HG03442 (cell line): ENCODE data around the gene LOXL1.
A peak's percentile ranks its signal among the peaks of the same experiment; 100 is the strongest.

Experiments
- ATAC-seq: cut with Tn5 transposase; IDR thresholded peaks from one replicate; pipeline ENCODE4 v1.9.1; 2021; ENCODE audit warnings: mild to moderate bottlenecking, moderate library complexity; ENCODE audit not compliant: unreplicated experiment

The LOXL1 gene

DNA sequence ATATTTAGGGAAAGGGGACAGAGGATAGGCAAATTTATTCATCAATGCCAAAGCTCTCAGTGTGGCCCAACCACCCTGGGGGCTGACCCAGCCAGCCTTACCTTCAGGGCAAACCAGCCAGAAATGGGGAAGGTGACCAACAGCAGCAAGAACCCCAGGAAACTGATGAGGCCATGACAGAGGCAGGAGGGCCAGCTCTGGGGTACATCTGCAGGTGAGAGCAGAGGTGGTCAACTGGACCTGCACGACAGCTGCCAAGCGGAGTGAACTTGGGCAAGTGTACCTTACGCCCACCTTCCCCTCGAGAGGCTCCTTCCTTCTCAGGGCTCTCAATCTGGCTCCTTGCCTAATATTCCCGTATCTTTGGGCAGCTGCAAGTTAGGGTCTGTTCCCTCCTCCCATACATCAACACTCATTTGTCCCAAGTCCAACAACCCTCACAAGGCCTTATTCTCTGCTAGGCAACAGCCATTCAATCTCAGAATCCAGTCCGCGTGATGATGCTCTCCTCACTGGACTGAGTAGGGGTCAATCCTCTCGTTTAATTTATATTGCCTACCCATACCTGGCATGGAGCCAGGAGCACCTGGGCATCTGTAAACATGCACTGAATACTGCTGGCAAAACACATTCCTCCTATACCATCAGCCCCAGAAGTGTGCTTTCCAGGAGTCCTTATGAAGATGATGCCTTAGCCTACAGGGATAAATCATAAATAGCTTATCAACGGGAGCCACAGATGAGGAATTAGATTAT is 64.2 kb downstream of the LOXL1 start:
- ATAC-seq = no peak

DNA sequence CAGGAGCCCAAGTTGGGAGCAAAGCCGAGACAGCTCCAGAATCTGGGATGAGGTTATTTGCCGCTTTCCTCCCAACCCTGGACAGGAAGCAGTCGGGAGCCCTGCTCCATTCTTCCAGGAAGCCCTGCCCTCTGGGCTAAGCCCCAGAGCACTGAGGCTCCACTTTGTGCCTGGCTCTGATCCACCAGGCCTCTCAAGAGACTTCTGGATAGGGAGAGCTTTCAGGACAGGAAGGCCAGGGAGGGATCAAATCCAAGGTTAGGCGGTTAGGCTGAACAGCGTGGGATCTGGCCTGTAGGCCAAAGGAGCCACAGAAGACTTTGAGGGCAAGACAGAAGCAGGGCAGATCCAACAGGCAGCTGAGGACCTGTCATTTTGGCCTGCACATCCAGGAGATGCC is 65.0 kb downstream of the LOXL1 start:
- ATAC-seq = no peak

DNA sequence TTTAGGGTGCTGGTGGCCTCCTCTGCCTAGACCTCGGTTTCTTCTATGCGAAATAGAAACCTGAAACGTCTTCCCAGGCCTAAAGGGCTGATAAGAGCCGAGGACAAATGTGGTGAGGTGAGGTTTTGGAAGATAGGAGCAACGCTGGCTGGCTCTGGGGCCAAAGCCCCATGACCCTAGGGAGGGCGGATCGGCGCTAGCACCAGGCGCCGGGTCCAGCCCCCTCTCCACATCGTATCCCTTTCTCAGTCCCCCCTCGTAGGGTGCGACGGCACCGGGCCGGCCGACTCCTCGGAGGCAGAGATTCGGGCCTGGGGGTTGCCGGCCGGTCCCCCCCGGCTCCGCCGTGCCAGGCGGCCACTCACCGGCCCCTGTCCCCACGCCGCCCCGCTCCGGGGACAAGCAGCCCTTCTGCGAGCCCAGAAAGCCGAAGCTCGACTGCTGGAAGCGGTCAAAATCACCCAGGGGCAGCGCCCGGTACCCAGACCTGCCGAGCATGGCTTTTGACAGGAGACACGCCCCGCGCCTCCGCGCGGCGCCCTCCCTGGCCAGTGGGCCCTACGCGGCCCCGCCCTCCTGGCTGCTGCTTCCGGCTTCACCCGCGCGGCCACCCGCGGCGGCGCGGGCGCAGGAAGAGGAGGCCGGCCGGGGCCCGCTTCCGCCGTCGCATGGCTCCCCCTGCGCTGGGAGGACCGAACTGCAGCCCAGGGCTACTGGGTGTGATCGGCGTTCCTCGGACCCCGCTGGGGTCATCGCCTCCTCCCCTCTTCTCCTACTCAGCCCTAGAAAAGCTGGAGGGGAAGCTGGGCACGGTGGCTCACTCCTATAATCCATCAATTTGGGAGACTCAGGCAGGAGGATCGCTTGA is 65.7 kb downstream of the LOXL1 start, which contains the start of gene STOML1:
STOML1 (minus strand) TSS at position 570 of the 868 bp plus-strand sequence; CDS start at position 498, 72 bp downstream.
- peak; percentile 66 for ATAC-seq

DNA sequence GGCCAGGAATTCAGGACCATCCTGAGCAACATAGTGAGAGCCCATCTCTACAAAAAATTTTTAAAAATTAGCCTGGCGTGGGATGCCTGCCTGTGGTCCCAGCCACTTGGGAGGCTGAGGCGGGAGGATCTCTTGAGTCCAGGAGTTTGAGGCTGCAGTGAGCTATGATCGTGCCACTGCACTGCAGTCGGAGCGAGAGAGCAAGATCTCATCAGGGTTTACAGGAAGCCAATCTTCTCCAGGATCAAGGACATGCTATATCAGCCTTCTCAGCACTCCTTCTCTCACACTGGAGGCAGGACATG is 66.3 kb downstream of the LOXL1 start:
- ATAC-seq = no peak

DNA sequence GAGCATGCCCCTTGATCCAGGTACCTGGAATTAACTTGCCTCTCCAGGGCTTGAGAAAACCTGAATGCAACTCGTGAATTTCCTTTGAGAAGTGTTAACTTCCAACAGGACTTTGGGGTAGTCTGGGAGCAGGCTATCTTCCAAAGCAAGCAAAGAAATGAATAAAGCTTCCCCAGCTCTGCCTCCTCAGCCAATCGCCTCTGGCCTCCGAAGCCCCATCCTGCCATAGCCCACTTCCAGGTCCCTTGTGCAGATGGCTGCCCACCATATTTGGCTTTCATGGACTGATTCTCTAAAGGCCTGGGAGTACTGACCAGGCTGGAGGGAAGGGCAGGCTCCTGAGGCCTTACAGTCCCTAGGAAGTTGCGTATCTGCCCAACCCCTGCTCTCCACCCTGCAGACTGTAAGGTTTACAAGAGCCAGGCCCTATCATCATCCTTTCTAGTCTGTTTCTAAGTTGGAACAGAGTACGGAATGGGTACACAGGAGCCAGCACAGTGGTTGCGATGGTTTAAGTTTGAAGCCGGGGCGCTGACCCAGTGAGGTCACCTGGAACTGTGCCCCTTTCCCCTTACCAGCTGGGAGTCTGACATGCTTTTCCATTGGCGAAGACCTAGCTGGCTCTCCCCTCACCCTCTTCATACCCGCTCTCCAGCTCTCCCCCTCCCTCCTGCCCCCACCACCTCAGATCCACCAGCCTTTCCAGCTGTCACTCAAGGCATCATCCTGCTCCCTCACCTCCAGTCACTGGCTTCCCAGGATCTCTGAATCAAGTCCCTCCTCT is 67.1 kb downstream of the LOXL1 start:
- ATAC-seq = no peak

DNA sequence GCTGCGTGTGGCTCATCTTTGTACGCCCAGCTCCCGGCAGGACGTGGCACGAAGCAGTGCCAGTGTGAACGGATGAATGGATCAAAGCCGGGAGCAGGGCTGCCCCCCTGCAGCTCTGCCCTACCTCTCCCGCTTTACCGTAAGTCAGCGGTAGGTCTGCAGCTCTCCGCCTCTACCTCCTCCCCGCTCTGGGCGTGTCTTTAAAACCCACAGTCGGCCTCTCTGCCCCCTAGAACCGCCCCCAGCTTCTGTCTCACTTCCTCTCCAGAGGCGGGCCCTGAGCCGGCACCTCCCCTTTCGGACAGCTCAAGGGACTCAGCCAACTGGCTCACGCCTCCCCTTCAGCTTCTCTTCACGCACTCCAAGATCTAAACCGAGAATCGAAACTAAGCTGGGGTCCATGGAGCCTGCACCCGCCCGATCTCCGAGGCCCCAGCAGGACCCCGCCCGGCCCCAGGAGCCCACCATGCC is 68.2 kb downstream of the LOXL1 start, which contains the start of gene PML:
PML (plus strand) TSS at position 304 of the 471 bp plus-strand sequence; CDS start at position 401, 97 bp downstream.
- peak; percentile 69 for ATAC-seq

DNA sequence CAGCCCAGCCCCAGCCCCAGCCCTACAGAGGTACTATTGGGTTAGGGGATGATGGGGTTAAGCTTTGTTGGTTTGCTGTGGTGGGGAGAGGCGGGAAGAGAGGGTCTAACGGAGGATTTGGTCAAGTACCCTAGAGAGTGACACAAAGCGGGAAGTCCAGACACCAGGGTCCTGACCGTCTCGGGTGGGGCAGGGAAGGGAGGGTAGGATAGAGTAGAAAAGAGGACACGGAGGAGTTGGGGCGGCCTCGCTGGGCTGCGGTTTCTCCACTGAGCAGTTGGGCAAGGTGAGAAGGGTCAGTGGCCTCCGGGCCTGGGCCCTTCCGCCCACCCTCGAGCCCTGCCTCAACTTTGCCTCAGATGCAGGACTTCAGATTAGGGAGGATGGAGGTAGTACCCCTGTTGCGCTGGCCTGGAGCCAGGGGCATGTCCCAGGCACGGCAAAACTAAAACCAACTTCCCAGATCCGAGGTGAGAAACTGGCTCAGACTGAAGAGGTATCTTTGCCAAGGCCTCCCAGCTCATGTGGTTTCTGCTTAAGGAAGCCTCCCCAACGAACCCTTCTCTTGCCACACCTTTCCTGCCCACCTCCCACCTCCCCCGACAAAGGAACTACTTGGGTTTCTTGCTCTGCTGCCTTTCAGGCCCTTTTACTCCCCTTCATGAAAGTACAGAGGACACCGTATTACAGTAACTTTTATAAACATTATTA is 68.8 kb downstream of the LOXL1 start:
- no peak for ATAC-seq

DNA sequence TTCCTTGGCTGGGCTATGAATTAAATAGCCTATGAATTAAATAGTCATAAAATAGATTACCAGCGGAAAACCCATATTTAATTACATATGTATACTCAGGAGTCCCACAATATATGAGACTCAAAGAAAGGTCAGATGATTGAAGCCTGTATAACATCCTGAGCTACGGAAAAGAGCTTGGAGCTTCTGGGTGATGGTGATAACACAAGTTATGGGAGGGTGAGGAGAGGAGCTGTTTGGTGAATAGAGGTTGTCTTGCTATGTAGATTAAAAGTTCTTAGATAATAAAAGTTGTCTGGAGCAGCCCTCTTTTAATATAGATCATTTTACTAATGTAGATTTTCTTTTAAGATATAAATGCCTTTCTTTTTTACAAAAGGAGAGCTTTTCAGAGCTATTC is 70.0 kb downstream of the LOXL1 start:
- ATAC-seq = no peak

DNA sequence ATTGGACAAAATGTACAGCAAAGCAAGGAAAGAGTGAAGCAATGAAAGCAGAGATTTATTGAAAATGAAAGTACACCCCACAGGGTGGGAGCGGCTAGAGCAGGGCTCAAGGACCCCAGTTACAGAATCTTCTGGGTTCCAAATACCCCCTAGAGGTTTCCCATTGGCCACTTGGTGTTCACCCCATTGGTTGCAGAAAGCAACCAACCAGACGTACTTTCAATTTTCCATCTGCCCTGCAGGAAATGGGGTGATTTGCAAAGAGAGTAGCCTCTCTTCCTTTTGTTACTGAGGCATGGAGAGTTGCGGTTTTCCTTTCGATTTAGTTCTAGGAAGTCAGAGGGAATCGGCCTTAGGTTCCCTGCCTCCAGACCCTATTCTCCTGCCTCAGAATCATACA is 70.7 kb downstream of the LOXL1 start:
- no peak for ATAC-seq

DNA sequence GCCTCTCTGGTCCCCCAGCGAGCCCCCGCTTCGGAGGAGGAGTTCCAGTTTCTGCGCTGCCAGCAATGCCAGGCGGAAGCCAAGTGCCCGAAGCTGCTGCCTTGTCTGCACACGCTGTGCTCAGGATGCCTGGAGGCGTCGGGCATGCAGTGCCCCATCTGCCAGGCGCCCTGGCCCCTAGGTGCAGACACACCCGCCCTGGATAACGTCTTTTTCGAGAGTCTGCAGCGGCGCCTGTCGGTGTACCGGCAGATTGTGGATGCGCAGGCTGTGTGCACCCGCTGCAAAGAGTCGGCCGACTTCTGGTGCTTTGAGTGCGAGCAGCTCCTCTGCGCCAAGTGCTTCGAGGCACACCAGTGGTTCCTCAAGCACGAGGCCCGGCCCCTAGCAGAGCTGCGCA is 71.7 kb downstream of the LOXL1 start:
- no peak for ATAC-seq
